ENCODE data around the gene VBP1.
"Not testable (repeated sequence)": the region's sequence is repeated elsewhere in the genome, so short reads cannot be mapped to it uniquely, and the experiment has no call there.

The VBP1 gene

GRCh38 chrX:155266439-155266838 lies 50.2 kb downstream of the VBP1 start:
- DNase-seq: no peak

- not testable (repeated sequence) for DNase-seq
These were observed 51.7 kb downstream of the VBP1 start for GRCh38 chrX:155267995-155268394.

GRCh38 chrX:155270969-155271368 lies 54.7 kb downstream of the VBP1 start:
- DNase-seq: no peak

GRCh38 chrX:155279873-155280272 lies 63.6 kb downstream of the VBP1 start:
- DNase-seq: no peak

All from RPMI8226 (cell line).